ENCODE measurements around the gene ACSM3.
A peak's percentile ranks its signal among the peaks of the same experiment; 100 is the strongest.
"Not testable (repeated sequence)": the region's sequence is repeated elsewhere in the genome, so short reads cannot be mapped to it uniquely, and the experiment has no call there.

The ACSM3 gene, protein sequence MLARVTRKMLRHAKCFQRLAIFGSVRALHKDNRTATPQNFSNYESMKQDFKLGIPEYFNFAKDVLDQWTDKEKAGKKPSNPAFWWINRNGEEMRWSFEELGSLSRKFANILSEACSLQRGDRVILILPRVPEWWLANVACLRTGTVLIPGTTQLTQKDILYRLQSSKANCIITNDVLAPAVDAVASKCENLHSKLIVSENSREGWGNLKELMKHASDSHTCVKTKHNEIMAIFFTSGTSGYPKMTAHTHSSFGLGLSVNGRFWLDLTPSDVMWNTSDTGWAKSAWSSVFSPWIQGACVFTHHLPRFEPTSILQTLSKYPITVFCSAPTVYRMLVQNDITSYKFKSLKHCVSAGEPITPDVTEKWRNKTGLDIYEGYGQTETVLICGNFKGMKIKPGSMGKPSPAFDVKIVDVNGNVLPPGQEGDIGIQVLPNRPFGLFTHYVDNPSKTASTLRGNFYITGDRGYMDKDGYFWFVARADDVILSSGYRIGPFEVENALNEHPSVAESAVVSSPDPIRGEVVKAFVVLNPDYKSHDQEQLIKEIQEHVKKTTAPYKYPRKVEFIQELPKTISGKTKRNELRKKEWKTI

DNA sequence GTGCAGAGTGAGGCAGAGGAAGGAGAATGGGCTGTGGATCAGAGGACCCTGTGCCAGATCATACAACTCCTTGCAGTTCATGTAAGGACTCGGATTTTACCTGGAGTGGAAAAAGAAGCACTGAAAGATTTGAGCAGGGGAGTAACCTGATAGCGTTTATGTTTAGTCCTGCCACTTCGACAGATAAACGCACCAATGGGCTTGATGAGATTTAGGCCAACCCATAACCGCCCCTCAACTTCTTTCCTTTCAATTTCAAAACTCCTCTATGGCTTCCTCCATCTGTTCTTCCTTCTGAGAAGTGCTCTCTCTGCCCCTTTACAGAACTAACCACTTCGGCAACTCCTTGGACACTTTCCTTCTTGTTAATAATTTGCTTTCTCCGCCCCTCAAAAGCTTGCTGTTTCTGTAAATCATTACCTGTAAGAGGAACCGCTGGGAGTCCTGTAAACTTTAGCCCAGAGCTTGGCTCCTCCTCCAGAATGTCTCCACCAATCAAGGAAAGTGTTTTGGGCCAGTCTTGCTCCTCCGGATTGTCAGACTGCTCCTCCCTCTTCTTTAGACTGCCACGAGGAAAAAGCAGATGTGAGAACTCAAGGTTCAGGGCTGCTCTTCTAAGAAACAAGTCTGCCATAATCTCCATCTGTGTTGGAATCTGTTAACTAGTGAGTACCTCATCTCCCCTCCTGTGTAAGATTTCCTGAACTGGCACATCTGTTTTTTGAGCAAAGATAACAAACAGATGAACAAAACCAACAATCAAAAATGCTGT, at the start of gene ACSM3:
Gene ACSM3 (plus strand): TSS at position 554 of the 772 bp plus-strand sequence. CDS start 6,021 bp downstream, outside the sequence.
- no peak for TF ChIP-seq CTCF (IDR thresholded peaks at IDR 0.05; ENCODE audit: borderline replicate concordance, control extremely low read depth, extremely low read depth, insufficient read depth, missing control alignments)
- DNase-seq (ENCODE audit: low spot score) = peak; percentile 76
- in situ Hi-C loops (cut with MboI; ENCODE audit: low sequenced_read_pairs, unreplicated experiment) = no loop called here

DNA sequence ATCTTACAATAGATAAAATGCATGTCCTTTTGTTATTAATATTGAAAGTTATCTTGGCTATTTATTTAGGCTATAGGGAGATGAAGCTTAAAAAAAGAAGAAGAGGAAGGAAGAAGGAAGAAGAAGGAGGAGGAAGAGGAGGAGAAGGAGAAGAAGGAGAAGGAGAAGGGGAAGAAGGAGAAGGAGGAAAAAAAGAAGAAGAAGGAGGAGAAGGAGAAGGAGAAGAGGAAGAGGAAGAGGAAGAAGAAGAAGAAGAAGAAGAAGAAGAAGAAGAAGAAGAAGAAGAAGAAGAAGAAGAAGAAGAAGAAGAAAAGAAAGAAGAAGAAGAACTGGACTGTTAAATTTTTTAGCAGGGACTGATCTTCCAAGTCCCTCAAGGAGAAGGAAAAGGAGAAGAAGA, 46.1 kb upstream of the ACSM3 start:
- in situ Hi-C loops (cut with MboI; ENCODE audit: low sequenced_read_pairs, unreplicated experiment); DNase-seq (ENCODE audit: low spot score): not testable (repeated sequence)

GRCh38 chr16:20720251-20720650, 43.6 kb upstream of the ACSM3 start:
- DNase-seq (ENCODE audit: low spot score) = no peak
- in situ Hi-C loops (cut with MboI; ENCODE audit: low sequenced_read_pairs, unreplicated experiment) = no loop called here
- TF ChIP-seq CTCF (IDR thresholded peaks at IDR 0.05; ENCODE audit: borderline replicate concordance, control extremely low read depth, extremely low read depth, insufficient read depth, missing control alignments) = no peak

DNA sequence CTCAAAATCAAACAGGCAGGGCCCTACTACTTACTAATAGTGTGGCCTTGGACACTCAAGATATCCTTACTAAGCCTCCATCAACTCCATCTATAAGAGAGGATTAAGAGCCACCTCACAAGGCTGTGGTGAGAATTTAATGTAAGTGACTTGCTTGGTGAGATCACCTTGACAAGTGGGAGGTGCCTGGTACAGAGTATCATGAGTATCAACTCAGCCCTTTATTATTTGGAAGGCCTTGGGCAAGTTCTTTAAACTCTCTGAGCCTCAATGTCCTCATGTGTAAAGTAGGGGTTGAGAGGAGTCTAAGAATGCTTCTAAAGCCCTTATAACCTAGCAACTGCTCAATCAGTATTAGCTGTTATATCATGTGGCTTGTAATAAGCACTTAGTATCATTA, 37.2 kb upstream of the ACSM3 start:
- in situ Hi-C loops (cut with MboI; ENCODE audit: low sequenced_read_pairs, unreplicated experiment) = no loop called here
- no peak for TF ChIP-seq CTCF (IDR thresholded peaks at IDR 0.05; ENCODE audit: borderline replicate concordance, control extremely low read depth, extremely low read depth, insufficient read depth, missing control alignments)
- DNase-seq (ENCODE audit: low spot score) = no peak

DNA sequence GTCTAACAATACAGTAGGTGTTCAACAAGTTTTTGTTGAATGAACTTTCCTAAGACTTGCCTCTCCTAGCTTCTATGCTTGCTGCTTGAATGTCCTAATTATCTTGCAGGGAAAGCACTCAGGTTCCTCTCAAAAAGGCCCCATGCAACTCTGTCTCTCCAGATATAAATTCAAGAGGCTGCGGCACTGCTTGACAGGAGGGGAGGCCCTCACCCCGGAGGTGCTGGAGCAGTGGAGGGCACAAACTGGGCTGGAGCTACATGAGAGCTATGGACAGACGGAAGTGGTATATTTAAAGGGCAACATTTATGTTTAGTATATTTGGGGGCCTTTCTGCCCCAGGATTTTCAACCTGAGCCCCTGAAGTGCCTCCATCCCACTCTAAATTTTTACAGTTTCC, 36.6 kb upstream of the ACSM3 start:
- in situ Hi-C loops (cut with MboI; ENCODE audit: low sequenced_read_pairs, unreplicated experiment) = no loop called here
- no peak for TF ChIP-seq CTCF (IDR thresholded peaks at IDR 0.05; ENCODE audit: borderline replicate concordance, control extremely low read depth, extremely low read depth, insufficient read depth, missing control alignments)
- DNase-seq (ENCODE audit: low spot score) = no peak

DNA sequence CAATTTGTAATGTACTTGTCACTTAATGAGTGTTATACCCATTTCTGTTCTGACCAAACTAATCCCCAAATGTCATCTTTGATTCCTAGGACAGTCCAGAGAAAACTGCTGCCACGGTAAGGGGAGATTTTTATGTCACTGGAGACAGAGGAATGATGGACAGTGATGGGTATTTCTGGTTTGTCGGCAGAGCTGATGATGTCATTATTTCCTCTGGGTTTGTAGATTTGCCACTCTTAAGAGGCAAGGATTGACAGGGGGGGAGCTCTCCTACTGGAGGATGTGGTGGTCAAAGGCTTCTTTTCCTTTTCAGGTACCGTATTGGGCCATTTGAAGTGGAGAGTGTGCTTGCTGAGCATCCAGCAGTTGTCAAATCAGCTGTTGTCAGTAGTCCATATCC, 34.7 kb upstream of the ACSM3 start:
- in situ Hi-C loops (cut with MboI; ENCODE audit: low sequenced_read_pairs, unreplicated experiment) = no loop called here
- no peak for DNase-seq (ENCODE audit: low spot score)
- no peak for TF ChIP-seq CTCF (IDR thresholded peaks at IDR 0.05; ENCODE audit: borderline replicate concordance, control extremely low read depth, extremely low read depth, insufficient read depth, missing control alignments)

GRCh38 chr16:20734056-20734455, 29.8 kb upstream of the ACSM3 start:
- TF ChIP-seq CTCF (IDR thresholded peaks at IDR 0.05; ENCODE audit: borderline replicate concordance, control extremely low read depth, extremely low read depth, insufficient read depth, missing control alignments) = no peak
- in situ Hi-C loops (cut with MboI; ENCODE audit: low sequenced_read_pairs, unreplicated experiment) = no loop called here
- no peak for DNase-seq (ENCODE audit: low spot score)
